HG03060 (cell line): ENCODE results near the gene GOLM1.
"Not testable (repeated sequence)": the region's sequence is repeated elsewhere in the genome, so short reads cannot be mapped to it uniquely, and the experiment has no call there.

Experiments
- ATAC-seq: cut with Tn5 transposase; IDR thresholded peaks from one replicate; pipeline ENCODE4 v1.9.1; 2021; ENCODE audit warnings: low read depth, moderate number of reproducible peaks; ENCODE audit not compliant: unreplicated experiment

GOLM1 gene

DNA sequence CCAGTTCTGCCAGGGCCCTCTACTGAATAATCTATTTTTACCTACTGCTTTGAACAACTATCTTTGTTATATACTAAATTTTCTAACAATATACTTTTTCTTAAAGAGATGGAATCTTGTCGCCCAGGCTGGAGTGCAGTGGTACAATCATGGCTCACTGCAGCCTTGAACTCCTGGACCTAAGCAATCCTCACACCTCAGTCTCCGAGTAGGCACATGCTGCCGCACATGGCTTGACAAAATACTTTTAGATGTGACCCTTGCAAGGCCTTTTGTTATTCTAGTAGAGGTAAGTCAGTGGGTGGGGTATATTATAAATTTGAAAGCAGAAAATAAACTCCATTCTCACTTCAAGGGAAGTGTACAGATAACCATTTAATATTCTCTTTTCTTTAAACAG is 7.9 kb downstream of the GOLM1 start:
- ATAC-seq, result no peak

DNA sequence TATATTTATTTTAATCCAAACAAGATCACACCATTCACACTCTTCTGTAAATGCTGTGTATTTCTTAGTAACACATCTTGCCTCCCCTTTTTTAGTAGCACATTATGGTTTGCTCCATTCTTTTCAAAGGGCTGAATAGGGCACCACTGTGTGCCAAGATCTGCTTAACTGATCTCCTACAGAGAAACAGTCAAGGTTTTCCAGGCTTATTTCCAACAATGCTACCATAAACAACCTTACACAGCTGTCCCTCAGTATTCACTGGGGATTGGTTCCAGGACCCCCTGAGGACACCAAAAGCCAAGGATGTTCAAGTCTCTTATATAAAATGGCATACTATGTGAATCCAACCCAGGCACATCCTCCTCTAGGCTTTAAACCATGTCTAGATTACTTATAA is 16.5 kb downstream of the GOLM1 start:
- no peak for ATAC-seq

DNA sequence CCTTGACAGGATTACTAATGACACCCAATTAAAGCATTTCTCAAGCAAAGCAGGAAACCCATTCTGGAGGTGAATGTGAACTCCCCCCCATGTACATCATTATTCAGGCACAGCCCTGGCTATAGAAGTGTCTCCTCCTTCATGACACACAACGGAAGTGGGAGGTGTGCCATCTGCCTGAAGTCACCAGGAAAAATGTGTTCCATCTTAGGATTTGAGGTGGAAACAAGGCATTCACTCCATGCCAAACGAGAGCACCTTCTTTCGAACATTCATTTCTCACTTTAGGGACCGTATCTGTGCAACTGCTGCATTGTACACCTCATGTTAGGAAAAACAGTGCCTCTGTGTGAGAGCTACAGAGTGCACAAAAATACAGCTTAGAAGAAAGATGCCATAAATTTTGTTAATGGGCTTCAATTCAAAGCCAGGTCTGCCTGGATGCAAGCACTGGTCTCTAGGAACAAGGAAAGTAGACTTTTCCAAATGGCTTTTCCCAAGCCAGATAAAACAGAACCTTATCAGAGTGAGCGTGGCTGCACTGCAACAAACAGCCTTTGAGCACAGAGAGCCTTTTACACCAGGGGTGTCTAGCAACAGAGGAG is 19.4 kb downstream of the GOLM1 start:
- no peak for ATAC-seq

DNA sequence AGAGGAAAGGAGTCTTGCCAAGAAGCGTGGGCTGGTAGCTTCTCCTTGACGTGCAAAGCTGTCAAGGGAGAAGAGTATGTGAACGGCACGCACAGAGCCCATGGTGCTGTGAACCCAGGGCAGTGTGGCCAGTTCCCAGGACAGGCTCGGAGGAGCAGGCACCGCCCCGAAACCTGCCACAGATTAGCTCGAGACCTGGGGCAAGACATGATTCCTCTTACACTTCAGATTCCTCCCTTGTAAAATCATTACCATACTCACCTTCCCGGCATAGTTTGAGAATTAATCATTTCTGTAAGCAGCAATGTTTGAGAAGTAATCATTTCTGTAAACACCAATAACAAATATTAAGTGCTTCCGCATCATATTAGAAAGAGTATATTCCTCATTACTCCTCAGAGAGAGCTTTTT is 19.9 kb downstream of the GOLM1 start:
- no peak for ATAC-seq

DNA sequence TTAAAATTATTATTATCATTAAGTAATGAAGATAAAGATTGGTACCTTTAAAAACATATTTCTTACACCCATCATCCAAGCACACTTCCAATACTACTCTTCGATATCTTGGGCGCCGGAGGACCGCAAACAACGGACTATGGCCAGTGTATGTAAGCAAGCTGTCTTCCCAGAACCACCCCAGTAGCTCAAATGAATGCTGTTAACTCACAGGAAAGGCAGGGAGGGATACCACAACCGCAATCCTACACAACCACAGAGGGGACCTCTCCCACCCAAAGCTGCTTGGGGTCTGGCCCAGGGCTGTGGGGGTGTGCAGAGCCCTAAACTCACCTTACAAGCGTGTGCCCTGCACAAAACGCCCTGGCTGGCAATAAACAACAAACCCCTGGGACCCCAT is 20.6 kb downstream of the GOLM1 start:
- no peak for ATAC-seq

DNA sequence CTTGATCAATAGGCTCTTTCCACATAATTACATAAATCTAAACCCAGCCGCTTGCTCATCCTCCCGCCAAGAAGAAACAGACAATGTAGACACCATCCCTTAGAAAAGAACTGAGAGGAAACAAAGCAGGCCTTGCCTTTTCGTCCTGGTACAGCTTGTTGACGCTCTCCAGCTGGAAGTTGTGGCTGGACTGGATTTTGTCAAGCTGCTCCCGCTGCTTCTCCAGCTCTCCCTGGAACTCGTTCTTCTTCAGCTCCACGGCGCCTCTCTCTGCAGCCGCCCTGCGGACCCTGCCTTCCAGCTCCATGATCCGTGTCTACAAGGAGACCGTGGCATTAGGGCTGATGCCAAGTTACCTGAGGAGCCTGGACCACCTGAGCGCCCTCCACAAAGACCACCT is 22.1 kb downstream of the GOLM1 start:
- no peak for ATAC-seq

DNA sequence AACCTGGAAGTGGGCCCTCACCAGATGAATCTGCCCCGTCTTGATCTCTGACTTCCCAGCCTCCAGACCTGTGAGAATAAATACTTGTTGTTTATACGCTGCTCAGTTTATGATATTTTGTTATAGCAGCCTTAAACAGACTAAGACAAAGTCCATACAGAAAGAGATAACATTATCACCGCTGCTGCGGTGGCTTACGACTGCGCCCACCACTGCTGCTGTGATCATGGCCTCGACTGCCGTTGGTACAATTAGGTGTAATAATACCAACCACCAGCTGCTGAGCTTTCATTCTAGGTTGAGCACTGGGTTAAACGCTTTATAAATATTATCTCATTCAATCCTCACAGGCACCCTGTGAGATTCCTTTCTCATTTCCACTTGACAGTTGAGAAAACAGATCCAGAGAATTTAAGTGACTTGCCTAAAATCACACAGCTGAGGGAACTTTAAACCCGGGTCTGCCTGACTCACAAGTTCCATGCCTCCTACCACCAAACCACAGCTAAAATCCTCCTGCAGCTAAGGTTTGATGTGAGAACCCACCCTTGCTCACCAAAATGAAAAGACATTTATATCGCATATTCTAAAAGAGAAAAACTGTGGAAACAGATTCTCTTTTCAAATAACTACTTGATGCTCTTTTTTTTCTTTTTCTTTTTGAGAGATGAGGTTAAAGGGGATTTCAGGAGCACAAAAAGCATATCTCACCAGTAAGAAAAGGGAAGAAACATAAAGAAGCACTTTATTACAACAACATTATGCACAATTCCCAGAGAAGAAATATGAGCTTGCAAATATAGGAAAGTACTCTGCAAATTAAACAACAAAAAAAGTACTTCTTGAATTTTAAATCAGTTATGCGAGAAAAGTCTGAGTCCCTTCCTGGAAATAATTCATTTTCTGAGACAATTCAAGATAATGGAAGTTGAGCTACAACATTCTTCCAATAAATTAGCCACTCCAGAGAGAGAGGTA is 23.9 kb downstream of the GOLM1 start:
- ATAC-seq, result no peak

DNA sequence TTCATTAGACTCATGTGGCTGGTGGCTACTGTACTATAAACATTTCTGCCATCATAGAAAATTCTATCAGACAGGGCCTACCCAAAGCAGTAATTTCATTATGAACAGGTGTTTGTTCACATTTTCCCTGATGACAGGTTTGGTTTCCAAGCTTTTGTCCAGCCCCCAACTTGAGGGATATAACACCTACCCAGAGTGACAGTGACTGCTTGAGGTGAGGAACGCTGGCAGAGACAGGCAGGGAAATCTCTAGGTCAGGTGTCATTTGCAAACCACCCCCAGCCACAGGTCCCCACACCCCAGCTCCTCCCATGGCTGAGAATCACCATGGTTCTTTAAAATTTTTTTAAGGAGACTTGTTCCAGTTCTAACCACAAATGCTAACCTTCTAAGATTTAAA is 25.5 kb downstream of the GOLM1 start:
- ATAC-seq, result no peak

DNA sequence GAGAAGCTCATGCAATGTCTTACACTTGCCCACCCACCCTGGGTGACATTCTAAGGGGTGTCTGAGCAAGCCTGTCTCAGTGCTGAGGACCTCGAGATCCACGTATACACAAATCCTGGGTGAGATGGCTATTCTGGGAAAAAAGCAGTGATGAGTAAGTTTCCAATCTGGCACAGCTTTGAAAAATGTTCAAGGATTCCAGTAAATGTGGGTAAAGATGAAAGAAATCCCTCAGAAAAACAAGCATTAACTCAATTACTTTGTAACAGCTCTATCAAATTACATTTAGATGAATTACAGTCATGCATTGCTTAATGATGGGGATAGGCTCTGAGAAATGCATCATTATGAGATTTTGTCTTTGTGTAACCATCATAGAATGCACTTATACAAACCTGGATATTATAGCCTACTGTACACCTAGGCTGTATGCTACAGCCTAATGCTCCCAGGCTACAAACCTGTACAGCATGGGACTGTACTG is 26.9 kb downstream of the GOLM1 start:
- no peak for ATAC-seq

DNA sequence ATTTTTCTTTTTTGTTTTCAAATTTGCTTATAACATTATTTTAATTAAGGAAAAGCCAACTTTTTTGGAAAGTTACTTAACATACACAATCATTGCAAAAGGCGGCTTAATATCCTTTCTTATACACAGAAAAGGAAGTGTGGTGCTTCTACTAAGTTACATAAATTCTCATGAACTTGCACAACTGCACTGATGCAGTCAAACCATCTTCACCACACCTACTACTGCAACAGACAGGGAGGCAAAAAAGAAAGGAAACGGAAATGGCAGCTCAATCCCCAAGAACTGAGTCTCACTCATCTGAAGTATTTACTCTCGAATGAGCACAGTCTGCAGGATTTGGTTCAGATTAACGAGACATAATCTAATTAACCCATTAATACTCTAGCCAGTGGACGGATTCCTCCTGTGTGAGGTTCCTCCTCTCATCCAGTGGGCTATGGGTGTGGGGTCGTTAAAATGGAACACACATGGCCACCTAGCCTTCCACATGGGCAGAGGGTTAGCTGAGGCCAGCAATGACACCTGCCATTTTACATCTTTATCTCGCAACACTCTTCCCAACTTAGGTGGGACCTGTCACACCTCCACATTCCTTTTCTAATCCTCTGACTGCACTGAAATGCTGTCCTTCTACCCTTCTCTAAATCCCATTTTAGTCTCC is 30.0 kb downstream of the GOLM1 start:
- no peak for ATAC-seq

DNA sequence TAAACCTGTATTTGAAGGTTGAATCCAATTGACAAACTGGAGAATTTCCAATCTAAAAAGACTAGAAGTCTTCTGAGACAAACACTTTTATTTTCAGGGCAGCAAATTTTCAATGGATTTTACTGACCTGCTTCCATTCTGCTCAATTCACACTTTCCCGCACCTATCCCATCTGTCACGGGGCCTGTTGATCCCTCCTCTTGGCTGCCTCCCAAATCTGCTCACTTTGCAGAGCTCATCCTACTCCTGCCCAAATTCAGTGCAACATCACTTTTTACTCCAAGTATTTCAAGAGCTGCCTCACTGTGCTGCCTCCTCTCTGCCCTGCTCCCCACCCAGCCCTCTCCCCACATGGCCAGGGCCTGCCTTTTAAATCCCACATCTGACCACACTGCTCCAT is 35.1 kb downstream of the GOLM1 start:
- no peak for ATAC-seq

DNA sequence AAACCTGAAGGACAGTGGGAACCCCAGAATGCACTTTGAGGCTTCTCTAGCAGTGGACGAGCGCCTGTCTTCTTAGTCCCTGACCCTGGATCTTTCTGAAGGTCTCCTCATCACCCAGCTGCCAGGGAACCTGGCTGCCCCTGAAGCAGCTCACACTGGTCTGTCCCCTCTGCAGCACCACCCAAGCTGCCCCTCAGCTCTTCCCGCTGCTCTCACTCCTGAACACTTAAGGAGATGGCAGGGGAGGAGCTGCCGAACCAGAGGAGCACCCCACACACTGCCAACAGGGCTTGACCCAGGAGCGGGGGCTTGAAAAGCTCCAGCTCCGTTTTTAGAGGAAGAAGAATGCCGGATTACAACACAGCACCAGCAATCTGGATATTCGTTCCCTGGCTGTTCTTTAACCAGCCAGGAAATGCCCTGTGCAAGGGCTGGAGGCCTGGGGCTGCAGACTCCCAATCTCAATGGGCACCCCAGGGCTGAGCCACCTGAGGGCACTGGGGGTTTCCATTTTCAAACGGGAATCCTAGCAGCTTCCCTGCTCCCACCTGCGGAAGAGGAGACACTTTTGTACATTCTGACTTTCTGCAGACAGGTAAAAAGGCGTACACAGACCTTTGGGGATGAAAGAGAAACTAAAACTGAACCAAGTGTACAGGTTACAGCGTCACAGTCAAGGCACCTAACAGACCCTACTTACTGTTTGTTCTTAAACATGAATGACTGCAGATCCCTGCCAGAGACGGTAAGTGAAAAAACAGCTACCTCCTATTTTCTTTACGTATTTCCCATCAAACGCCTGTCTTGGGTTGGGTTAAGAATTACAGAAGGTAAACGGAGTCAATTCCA is 36.3 kb downstream of the GOLM1 start:
- ATAC-seq, result no peak

DNA sequence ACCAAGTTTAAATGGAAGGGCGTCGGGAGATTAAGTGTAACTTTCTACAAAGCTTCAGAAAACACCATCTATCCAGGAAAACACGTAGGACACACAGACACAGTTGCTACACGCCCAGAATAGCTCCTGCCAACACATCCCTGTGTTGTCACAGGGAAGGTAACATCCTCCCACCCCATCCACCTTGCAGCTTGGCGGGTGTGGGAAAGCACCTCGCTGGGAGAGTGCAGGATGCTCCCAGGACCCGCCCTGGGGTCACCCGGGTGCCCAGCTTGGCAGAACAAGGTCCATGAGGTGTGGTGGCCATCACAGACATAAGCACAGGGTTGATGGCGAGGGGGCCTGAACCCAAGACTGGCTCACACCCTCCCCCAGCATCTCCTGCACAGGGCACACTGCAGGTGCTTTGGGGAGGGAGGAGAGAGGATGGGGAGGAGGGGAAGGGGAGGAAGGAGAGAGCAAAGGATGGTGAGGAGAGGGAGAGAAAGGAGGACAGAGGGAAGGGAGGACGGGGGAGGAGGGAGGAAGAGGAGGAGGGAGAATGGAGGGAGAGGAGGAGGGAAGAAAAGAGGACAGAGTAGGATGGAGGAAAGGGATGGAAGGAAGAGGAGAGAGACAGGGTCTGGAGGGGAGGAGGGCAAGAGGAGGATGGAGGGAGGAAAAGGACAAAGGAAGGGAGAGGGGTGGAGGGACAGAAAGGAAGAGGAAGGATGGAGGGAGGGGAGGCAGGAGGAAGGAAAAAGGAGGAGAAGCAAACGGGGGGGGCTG is 37.2 kb downstream of the GOLM1 start:
- ATAC-seq, result no peak

DNA sequence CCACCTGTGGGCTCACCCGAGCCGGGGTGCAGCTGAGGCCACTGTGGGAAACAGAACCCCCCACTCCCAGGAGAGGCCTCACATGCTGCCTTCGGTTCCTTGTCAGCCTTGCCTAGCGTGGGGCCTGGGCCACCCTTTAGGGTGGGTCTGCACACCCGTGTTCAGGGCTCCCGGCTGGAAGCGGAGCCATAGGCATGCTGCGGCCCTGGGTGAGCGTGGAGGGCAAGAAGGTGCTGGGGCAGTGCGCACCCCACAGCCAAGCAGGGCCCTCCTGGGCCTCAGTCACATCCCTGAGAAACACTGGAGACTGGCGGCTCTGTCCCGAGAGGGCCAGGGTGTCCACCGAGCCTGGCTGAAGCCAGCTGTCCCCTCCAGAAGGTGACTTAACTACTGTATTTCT is 41.9 kb downstream of the GOLM1 start:
- no peak for ATAC-seq

DNA sequence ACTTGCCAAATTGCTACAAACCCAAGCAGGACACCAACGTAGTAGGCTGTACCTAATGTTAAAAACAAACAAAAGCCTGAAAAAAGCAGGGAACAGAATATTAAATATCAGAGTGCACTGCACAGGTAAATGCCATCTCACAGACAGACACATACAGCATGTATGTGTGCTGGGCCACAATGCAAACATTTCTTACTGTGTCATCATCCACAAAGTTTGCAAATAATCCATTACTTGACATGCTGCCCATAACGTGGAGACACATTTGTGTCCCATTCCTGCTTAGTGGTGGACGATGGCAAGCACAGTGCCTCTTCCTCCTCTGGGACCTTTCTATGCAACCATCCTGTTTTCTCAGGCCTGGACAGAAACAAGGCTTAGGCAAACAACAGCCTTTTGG is 44.7 kb downstream of the GOLM1 start:
- ATAC-seq, result no peak

DNA sequence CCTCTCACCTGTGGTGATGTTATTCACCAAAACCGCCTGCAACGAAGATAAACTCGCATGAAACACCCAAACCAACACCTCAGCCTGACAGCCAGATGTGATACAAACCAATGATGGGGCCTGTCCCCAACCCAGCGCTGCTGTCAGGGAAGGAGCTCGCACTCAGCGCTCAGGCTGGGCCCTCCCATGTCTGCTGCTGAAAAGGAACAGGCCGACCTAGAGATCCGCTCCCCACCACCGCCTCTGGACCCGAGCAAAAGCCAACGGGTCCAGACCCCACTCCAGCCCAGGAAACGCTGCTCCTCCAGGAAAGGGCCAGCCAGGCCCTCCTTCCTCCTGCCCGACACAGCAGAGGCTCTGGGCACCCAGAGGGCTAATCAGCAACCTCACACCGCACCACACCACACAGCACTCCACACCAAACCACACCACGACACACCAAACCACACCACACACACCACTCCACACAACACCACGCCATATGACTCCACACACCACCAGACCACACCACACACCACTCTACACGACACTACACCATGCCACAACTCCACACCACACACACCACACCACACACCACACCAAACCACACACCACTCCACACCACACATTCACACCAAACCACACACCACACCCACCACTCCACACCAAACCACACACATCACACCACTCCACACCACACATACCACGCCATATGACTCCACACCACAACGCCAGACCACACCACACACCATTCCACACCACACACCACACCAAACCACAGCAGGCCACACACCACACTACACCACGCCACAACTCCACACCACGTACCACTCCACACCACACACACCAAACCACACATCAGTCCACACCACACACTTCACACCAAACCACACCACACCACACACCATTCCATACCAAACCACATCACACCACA is 46.5 kb downstream of the GOLM1 start:
- no peak for ATAC-seq

DNA sequence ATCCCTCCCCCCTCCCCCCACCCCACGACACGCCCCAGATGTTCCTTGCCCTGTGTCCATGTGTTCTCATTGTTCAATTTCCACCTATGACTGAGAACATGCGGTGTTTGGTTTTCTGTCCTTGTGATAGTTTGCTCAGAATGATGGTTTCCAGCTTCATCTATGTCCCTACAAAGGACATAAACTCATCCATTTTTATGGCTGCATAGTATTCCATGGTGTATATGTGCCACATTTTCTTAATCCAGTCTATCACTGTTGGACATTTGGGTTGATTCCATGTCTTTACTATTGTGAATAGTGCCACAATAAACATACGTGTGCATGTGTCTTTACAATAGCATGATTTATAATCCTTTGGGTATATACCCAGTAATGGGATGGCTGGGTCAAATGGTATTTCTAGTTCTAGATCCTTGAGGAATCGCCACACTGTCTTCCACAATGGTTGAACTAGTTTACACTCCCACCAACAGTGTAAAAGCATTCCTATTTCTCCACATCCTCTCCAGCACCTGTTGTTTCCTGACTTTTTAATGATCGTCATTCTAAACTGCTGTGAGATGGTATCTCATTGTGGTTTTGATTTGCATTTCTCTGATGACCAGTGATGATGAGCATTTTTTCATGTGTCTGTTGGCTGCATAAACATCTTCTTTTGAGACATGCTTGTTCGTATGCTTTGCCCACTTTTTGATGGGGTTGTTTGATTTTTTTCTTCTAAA is 51.2 kb downstream of the GOLM1 start:
- not testable (repeated sequence) for ATAC-seq

DNA sequence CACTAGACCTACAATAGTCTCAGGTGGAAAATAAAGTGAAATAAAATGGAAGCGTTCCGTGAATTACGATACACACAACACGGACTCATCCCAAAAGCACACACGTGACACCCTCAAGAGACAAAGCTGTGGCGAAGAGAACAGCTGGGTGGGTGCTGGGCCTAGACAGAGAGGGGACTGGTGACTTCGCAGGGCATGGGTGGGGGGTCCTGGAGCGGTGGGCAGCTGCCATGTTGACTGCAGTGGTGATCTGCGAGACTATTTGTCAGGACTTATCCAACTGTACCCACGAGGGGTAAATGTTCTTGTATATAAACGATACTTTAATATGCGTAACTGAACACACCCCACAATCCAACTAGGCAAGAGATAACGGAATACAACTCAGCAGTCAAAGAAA is 52.0 kb downstream of the GOLM1 start:
- ATAC-seq, result no peak
